ENCODE data around the gene KIAA2012. TPM values are rescaled to one million over a fixed set of nuclear protein-coding genes. Genes with fewer than 3 reads are reported as not detected.

The KIAA2012 gene
- total RNA-seq, 1 donor from 2014 or later: 0.11 TPM

GRCh38 chr2:202079310-202079709 lies 6.3 kb downstream of the KIAA2012 start:
- TF ChIP-seq CTCF (IDR thresholded peaks at IDR 0.05): no peak
- no peaks in the 10 kb centered on the region for H3K4me1 ChIP-seq
- H3K27ac ChIP-seq: no peak overlapping the region
- H3K36me3 ChIP-seq: no peaks in the 10 kb centered on the region
- H3K27me3 ChIP-seq: no peaks in the 10 kb centered on the region
- H3K9me3 ChIP-seq: no peaks in the 10 kb centered on the region
- DNase-seq (ENCODE audit: low spot score in 2 of 2): no peak
- intact Hi-C loops (cut with DNase I): no loop called here
- H3K4me3 ChIP-seq: no peak overlapping the region

- intact Hi-C loops (cut with DNase I): no loop called here
- Histone ChIP-seq H3K4me1 (no peaks in the 10 kb centered on the region), H3K36me3 (no peaks in the 10 kb centered on the region), H3K4me3 (no peak overlapping the region), H3K9me3 (no peaks in the 10 kb centered on the region), H3K27me3 (no peaks in the 10 kb centered on the region), H3K27ac (no peak overlapping the region)
- TF ChIP-seq CTCF (IDR thresholded peaks at IDR 0.05): no peak
- no peak for DNase-seq (ENCODE audit: low spot score in 2 of 2)
These were observed 11.2 kb downstream of the KIAA2012 start for GRCh38 chr2:202084265-202084664.

GRCh38 chr2:202088777-202089176 lies 15.7 kb downstream of the KIAA2012 start:
- Histone ChIP-seq H3K36me3 (no peaks in the 10 kb centered on the region), H3K27me3 (no peaks in the 10 kb centered on the region)
- intact Hi-C loops (cut with DNase I): no loop called here

GRCh38 chr2:202090530-202090929 lies 17.5 kb downstream of the KIAA2012 start:
- Histone ChIP-seq H3K9me3 (no peaks in the 10 kb centered on the region), H3K4me3 (no peak overlapping the region), H3K36me3 (no peaks in the 10 kb centered on the region), H3K27me3 (no peaks in the 10 kb centered on the region), H3K4me1 (peaks cover 0 to 8% of the 10 kb centered on the region in 2 donors), H3K27ac (peak overlapping the region in 1 of 2 donors; percentile 7)
- no peak for TF ChIP-seq CTCF (IDR thresholded peaks at IDR 0.05)
- intact Hi-C loops (cut with DNase I): no loop called here
- no peak for DNase-seq (ENCODE audit: low spot score in 2 of 2)

More at GRCh38 chr2:202088777-202089176, 15.7 kb downstream of the KIAA2012 start:
- no peaks in the 10 kb centered on the region for H3K9me3 ChIP-seq
- TF ChIP-seq CTCF (IDR thresholded peaks at IDR 0.05): no peak
- H3K4me1 ChIP-seq: peaks cover 0 to 8% of the 10 kb centered on the region in 2 donors
- H3K27ac ChIP-seq: no peak overlapping the region
- no peak overlapping the region for H3K4me3 ChIP-seq
- no peak for DNase-seq (ENCODE audit: low spot score in 2 of 2)

GRCh38 chr2:202091476-202091875 lies 18.4 kb downstream of the KIAA2012 start:
- Histone ChIP-seq H3K4me3 (no peak overlapping the region), H3K36me3 (no peaks in the 10 kb centered on the region), H3K9me3 (no peaks in the 10 kb centered on the region), H3K27me3 (no peaks in the 10 kb centered on the region), H3K27ac (no peak overlapping the region), H3K4me1 (peaks cover 0 to 8% of the 10 kb centered on the region in 2 donors)
- intact Hi-C loops (cut with DNase I): no loop called here
- TF ChIP-seq CTCF (IDR thresholded peaks at IDR 0.05): no peak
- no peak for DNase-seq (ENCODE audit: low spot score in 2 of 2)

- DNase-seq (ENCODE audit: low spot score in 2 of 2): no peak
- Histone ChIP-seq H3K36me3 (no peaks in the 10 kb centered on the region), H3K9me3 (no peaks in the 10 kb centered on the region), H3K4me3 (no peak overlapping the region), H3K27ac (no peak overlapping the region), H3K27me3 (no peaks in the 10 kb centered on the region), H3K4me1 (peaks cover 0 to 8% of the 10 kb centered on the region in 2 donors)
- TF ChIP-seq CTCF (IDR thresholded peaks at IDR 0.05): no peak
- intact Hi-C loops (cut with DNase I): no loop called here
These were observed 21.5 kb downstream of the KIAA2012 start for GRCh38 chr2:202094426-202094986.
